H1 (cell line): Measurements from ENCODE around the gene TGFB2. TPM values are rescaled to one million over a fixed set of nuclear protein-coding genes. Genes with fewer than 3 reads are reported as not detected.

Source experiments
- CTCF ChIA-PET: fragments of 300-600 bp; sonication (Branson Sonifier 250); formaldehyde crosslinking; loops from one replicate; lab custom pipeline; 2021; ENCODE audit not compliant: partially characterized antibody; lab: Charles Lee
- POLR2A ChIA-PET: fragments of 300-600 bp; sonication (Branson Sonifier 250); formaldehyde crosslinking; loops from one replicate; lab custom pipeline; 2021; ENCODE audit warnings: inconsistent platforms; ENCODE audit not compliant: partially characterized antibody; lab: Charles Lee
- DNase-seq, 2 experiments: peaks; one replicate each; pipeline versions ENCODE4 v3.0.0 to v3.0.0-alpha.2; 2010 to 2022; ENCODE audit warnings: low spot score in 2 of 2, low read depth in 1 of 2, mixed read lengths in 1 of 2
- FAIRE-seq: peaks from 2 replicates; lab custom pipeline; 2011; peaks lifted over from hg19 to GRCh38; lab: Jason Lieb, UNC
- H2AFZ ChIP-seq: 2 replicates; pipeline ENCODE4 v1.8.1; 2012; ENCODE audit warnings: low read length, inconsistent platforms
- H2AK5ac ChIP-seq: 2 replicates; pipeline ENCODE4 v1.6.1; 2013; ENCODE audit warnings: low read depth, low read length
- H2BK120ac ChIP-seq: replicated peaks from 2 replicates; pipeline ENCODE3; 2013; ENCODE audit warnings: low read depth, low read length, inconsistent platforms
- H2BK12ac ChIP-seq: 2 replicates; pipeline ENCODE4 v1.6.1; 2013; ENCODE audit warnings: low read depth, low read length
- H2BK15ac ChIP-seq: 2 replicates; pipeline ENCODE4 v1.6.1; 2013; ENCODE audit warnings: low read length
- H2BK20ac ChIP-seq: 2 replicates; pipeline ENCODE4 v1.6.1; 2013; ENCODE audit warnings: low read length
- H2BK5ac ChIP-seq: 2 replicates; pipeline ENCODE4 v1.6.1; 2013; ENCODE audit warnings: low read depth, low read length
- H3K14ac ChIP-seq: 2 replicates; pipeline ENCODE4 v1.6.1; 2013; ENCODE audit warnings: inconsistent platforms; ENCODE audit not compliant: insufficient read length
- H3K18ac ChIP-seq: 2 replicates; pipeline ENCODE4 v1.6.1; 2013; ENCODE audit warnings: low read length; ENCODE audit errors: extremely low read depth
- H3K23ac ChIP-seq: 2 replicates; pipeline ENCODE4 v1.6.1; 2013; ENCODE audit warnings: inconsistent platforms; ENCODE audit not compliant: insufficient read length
- H3K23me2 ChIP-seq: 2 replicates; pipeline ENCODE4 v1.6.1; 2013; ENCODE audit warnings: low read depth, low read length
- H3K27ac ChIP-seq: 2 replicates; pipeline ENCODE4 v1.6.1; 2011; ENCODE audit warnings: low read depth, low read length, inconsistent platforms
- H3K27me3 ChIP-seq, 4 experiments: replicated peaks in 1 of 4; 1 replicate in 1 of 4; 2 replicates in 3 of 4; pipeline versions ENCODE4 v1.6.1 to v1.8.1; 2011 to 2013; ENCODE audit warnings: low read length in 3 of 4, mild to moderate bottlenecking in 3 of 4, inconsistent platforms in 2 of 4, mixed read lengths in 2 of 4, moderate library complexity in 1 of 4; ENCODE audit not compliant: control insufficient read depth in 3 of 4, insufficient read depth in 3 of 4; ENCODE audit errors: extremely low read depth in 1 of 4
- H3K36me3 ChIP-seq, 4 experiments: 2 replicates each; pipeline versions ENCODE4 v1.6.1 to v1.8.1; 2011 to 2013; ENCODE audit warnings: mild to moderate bottlenecking in 4 of 4, low read length in 3 of 4, moderate library complexity in 2 of 4, control low read depth in 1 of 4, inconsistent platforms in 1 of 4; ENCODE audit not compliant: insufficient read depth in 4 of 4, control insufficient read depth in 2 of 4
- H3K4ac ChIP-seq: replicated peaks from 2 replicates; pipeline ENCODE3; 2013; ENCODE audit warnings: low read length, low read depth, mixed read lengths, inconsistent platforms; ENCODE audit not compliant: insufficient read length
- H3K4me1 ChIP-seq, 4 experiments: replicated peaks in 1 of 4; 1 replicate in 1 of 4; 2 replicates in 3 of 4; pipeline versions ENCODE4 v1.6.1 to v1.8.1; 2011 to 2013; ENCODE audit warnings: low read length in 3 of 4, inconsistent platforms in 2 of 4, mixed read lengths in 1 of 4; ENCODE audit not compliant: insufficient read depth in 4 of 4, control insufficient read depth in 3 of 4
- H3K4me2 ChIP-seq, 2 experiments: 2 replicates each; pipeline versions ENCODE4 v1.6.1 to v1.8.1; 2011 to 2013; ENCODE audit warnings: low read depth in 2 of 2, low read length in 2 of 2, control low read depth in 1 of 2, inconsistent platforms in 1 of 2, mild to moderate bottlenecking in 1 of 2; ENCODE audit not compliant: insufficient read depth in 1 of 2
- H3K4me3 ChIP-seq, 4 experiments: fragments of 200-600, 300-600 bp in 1 of 4; sonication (generic), shearing (Covaris generic), sonication (Bioruptor Twin) in 1 of 4; 2 replicates each; pipeline versions ENCODE4 v1.5.1 to v1.8.1; 2011 to 2016; ENCODE audit warnings: low read length in 4 of 4, low read depth in 3 of 4, control low read depth in 2 of 4, inconsistent platforms in 2 of 4, mild to moderate bottlenecking in 2 of 4, mixed read lengths in 1 of 4, moderate library complexity in 1 of 4; ENCODE audit not compliant: insufficient read depth in 2 of 4; ENCODE audit errors: extremely low read depth in 1 of 4
- H3K56ac ChIP-seq: replicated peaks from 2 replicates; pipeline ENCODE3; 2013; ENCODE audit warnings: low read depth, mild to moderate bottlenecking, mixed read lengths, low read length, inconsistent platforms; ENCODE audit not compliant: insufficient read length
- H3K79me1 ChIP-seq: 2 replicates; pipeline ENCODE4 v1.6.1; 2013; ENCODE audit warnings: low read depth, low read length, control low read depth
- H3K79me2 ChIP-seq, 2 experiments: 2 replicates each; pipeline versions ENCODE4 v1.6.1 to v1.8.1; 2012 to 2013; ENCODE audit warnings: low read length in 2 of 2, mild to moderate bottlenecking in 2 of 2, inconsistent platforms in 1 of 2; ENCODE audit not compliant: insufficient read depth in 2 of 2, control insufficient read depth in 1 of 2
- H3K9ac ChIP-seq, 4 experiments: replicated peaks in 1 of 4; 1 replicate in 1 of 4; 2 replicates in 3 of 4; pipeline versions ENCODE4 v1.6.1 to v1.8.1; 2011 to 2013; ENCODE audit warnings: low read depth in 3 of 4, low read length in 3 of 4, control low read depth in 2 of 4, mild to moderate bottlenecking in 2 of 4, moderate library complexity in 2 of 4, inconsistent platforms in 1 of 4; ENCODE audit errors: extremely low read depth in 1 of 4
- H3K9me3 ChIP-seq, 2 experiments: 2 replicates each; pipeline versions ENCODE4 v1.6.1 to v1.8.1; 2012 to 2013; ENCODE audit warnings: mild to moderate bottlenecking in 2 of 2, moderate library complexity in 2 of 2, control low read depth in 1 of 2, inconsistent platforms in 1 of 2, low read depth in 1 of 2, low read length in 1 of 2, mixed read lengths in 1 of 2; ENCODE audit not compliant: insufficient read depth in 2 of 2
- H4K20me1 ChIP-seq, 2 experiments: replicated peaks in 1 of 2; 2 replicates each; pipeline versions ENCODE3 to v1.8.1; 2011 to 2013; ENCODE audit warnings: inconsistent platforms in 2 of 2, low read length in 2 of 2, mild to moderate bottlenecking in 1 of 2; ENCODE audit not compliant: insufficient read depth in 2 of 2, control insufficient read depth in 1 of 2
- H4K5ac ChIP-seq: 2 replicates; pipeline ENCODE4 v1.6.1; 2013; ENCODE audit warnings: low read length, low read depth, mixed read lengths, inconsistent platforms; ENCODE audit not compliant: insufficient read length
- H4K8ac ChIP-seq: 2 replicates; pipeline ENCODE4 v1.8.0; 2013; ENCODE audit warnings: mild to moderate bottlenecking, moderate library complexity, low read length, inconsistent platforms; ENCODE audit not compliant: insufficient read depth; ENCODE audit errors: extremely low read depth
- H4K91ac ChIP-seq: replicated peaks from 2 replicates; pipeline ENCODE3; 2013; ENCODE audit warnings: low read length, mixed read lengths, inconsistent platforms; ENCODE audit not compliant: insufficient read length
- CHD2 ChIP-seq: IDR thresholded peaks from 2 replicates; pipeline ENCODE4 v1.6.1; 2012; ENCODE audit warnings: low read length, improper control_type of control experiment
- SRF ChIP-seq: IDR thresholded peaks from 2 replicates; pipeline ENCODE4 v1.6.1; 2011; ENCODE audit warnings: mild to moderate bottlenecking, low read depth, low read length, moderate library complexity
- TCF12 ChIP-seq: IDR thresholded peaks from 2 replicates; pipeline ENCODE4 v1.6.1; 2011; ENCODE audit warnings: low read depth, mild to moderate bottlenecking, low read length
- WGBS, 2 experiments: shearing (Covaris generic) in 1 of 2; methylation state at CpG; one replicate each; pipeline versions ENCODE4 v1.1.6 to v1.1.7; 2013 to 2015; ENCODE audit warnings: low lambda C conversion rate in 2 of 2, mixed read lengths in 2 of 2, inconsistent platforms in 1 of 2, low coverage in 1 of 2, missing lambda C conversion rate in 1 of 2; ENCODE audit not compliant: insufficient replicate concordance in 2 of 2, insufficient coverage in 1 of 2, insufficient read length in 1 of 2; ENCODE audit errors: extremely low coverage in 1 of 2, missing lambda C conversion rate in 1 of 2; 5-methylcytosine and 5-hydroxymethylcytosine counted together
- polyA plus RNA-seq, 7 experiments: library from polyadenylated mRNA; depleted of rRNA in 3 of 7; stranded (reverse) in 5 of 7; unstranded in 2 of 7; fragments of >200 nt in 5 of 7; fragments of 200-250 nt in 2 of 7; gene quantifications; 1 replicate in 5 of 7; 2 replicates in 1 of 7; 4 replicates in 1 of 7; pipeline versions ENCODE4 v1.2.1 to v1.2.3, GENCODE V29; 2011 to 2013; ENCODE audit warnings: missing spikeins in 2 of 7, mixed read lengths in 2 of 7
- total RNA-seq: library from RNA; stranded (reverse); fragmentation: NEBNext Ultra II Directional; extraction: Animal tissue kit (Norgen Biotek cat#: 25700); gene quantifications from 2 replicates; pipeline ENCODE4 v1.2.1, GENCODE V29; 2021

The TGFB2 gene
- total and polyA plus RNA-seq, 2 of the 8 experiments (the other 6 are each of a cell fraction or from before 2014, with no cell fraction given) = 0.26 to 0.84 TPM

GRCh38 chr1:218374401-218375353, 29.5 kb downstream of the TGFB2 start:
- FAIRE-seq (no peak), DNase-seq (no peak)
- Histone ChIP-seq H2BK120ac (no peak overlapping the region), H3K18ac (no peak overlapping the region), H3K79me1 (no peaks in the 10 kb centered on the region), H3K36me3 (no peaks in the 10 kb centered on the region), H2BK5ac (no peak overlapping the region), H4K5ac (no peak overlapping the region), H2BK15ac (no peak overlapping the region), H3K4me1 (no peaks in the 10 kb centered on the region), H3K56ac (no peak overlapping the region), H2AK5ac (no peak overlapping the region), H2BK12ac (no peak overlapping the region), H4K20me1 (no peaks in the 10 kb centered on the region), H3K23me2 (no peaks in the 10 kb centered on the region), H2AFZ (no peak overlapping the region), H3K14ac (no peak overlapping the region), H3K4me2 (no peak overlapping the region), H3K79me2 (no peaks in the 10 kb centered on the region), H3K9me3 (no peaks in the 10 kb centered on the region), H3K27ac (no peak overlapping the region), H4K8ac (no peak overlapping the region), H3K4me3 (no peak overlapping the region), H4K91ac (no peak overlapping the region), H3K23ac (no peak overlapping the region), H2BK20ac (no peak overlapping the region), H3K27me3 (no peaks in the 10 kb centered on the region), H3K9ac (no peak overlapping the region), H3K4ac (no peak overlapping the region)
- CTCF ChIA-PET = interaction anchor here (1.1 kb wide), 2 partner anchors 13 to 29 kb away, joined by 3 to 4 read pairs; partner anchors contain the start of gene TGFB2
- POLR2A ChIA-PET = no interaction called here
- TF ChIP-seq CHD2 (no peak), SRF (no peak), TCF12 (no peak)
- 83% methylated on average over 7 of the region's 7 CpGs; no CpG with 5 or more reads in 1 of the 2 experiments for WGBS, 2 experiments
